HG02571 (cell line): ENCODE measurements around the gene RPF1.
"Not testable (repeated sequence)": the region's sequence is repeated elsewhere in the genome, so short reads cannot be mapped to it uniquely, and the experiment has no call there.

ENCODE experiments used
- ATAC-seq: cut with Tn5 transposase; IDR thresholded peaks from one replicate; pipeline ENCODE4 v1.9.1; 2021; ENCODE audit warnings: mild to moderate bottlenecking, moderate library complexity; ENCODE audit not compliant: unreplicated experiment

Gene RPF1, protein sequence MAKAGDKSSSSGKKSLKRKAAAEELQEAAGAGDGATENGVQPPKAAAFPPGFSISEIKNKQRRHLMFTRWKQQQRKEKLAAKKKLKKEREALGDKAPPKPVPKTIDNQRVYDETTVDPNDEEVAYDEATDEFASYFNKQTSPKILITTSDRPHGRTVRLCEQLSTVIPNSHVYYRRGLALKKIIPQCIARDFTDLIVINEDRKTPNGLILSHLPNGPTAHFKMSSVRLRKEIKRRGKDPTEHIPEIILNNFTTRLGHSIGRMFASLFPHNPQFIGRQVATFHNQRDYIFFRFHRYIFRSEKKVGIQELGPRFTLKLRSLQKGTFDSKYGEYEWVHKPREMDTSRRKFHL

DNA sequence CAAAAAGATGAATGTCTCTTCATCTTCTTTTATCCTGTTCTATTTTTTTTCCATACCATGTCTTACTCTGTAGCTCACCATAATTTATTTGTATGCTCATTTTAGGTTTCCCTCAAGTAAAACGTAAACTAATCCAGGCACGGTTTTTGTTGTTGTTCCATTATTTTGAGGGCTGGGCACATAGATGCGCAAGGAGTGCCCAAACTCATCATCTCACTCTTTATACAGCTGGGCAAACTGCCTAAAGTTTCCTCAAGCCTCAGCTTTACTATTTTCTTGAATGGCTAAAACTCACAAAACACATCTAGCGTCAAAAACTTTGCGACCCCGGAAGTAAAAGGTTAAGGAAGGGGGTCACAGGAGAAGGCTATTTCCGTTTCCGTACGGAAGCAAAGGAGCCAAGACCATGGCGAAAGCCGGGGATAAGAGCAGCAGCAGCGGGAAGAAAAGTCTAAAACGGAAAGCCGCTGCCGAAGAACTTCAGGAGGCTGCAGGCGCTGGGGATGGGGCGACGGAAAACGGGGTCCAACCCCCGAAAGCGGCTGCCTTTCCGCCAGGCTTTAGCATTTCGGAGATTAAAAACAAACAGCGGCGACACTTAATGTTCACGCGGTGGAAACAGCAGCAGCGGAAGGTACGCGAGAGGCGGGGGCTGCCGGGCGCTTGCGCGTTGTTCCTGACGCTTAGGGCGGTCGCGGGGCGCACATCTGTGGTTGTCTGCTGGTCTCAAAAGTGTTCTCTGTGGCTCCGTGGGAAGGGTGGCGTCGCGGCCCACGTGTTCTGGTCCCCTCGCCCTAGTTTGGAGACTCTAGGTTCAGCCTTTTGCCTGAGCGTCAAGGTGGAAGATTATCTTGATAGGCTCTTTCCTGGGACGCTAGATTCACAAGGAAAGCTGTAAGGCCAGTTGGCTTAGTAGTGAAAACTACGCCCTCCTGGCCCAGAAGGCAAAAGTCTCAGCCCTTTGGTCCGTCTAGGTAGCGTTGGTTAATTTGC is at the start of gene RPF1:
Gene RPF1 (plus strand): TSS at position 391 of the 993 bp plus-strand sequence. CDS start 16 bp downstream, at position 407.
- ATAC-seq: peak; percentile 97

- no peak for ATAC-seq
These were observed 48.5 kb upstream of the RPF1 start for GRCh38 chr1:84430546-84430945.

GRCh38 chr1:84433258-84434080 is 45.6 kb upstream of the RPF1 start:
- no peak for ATAC-seq

DNA sequence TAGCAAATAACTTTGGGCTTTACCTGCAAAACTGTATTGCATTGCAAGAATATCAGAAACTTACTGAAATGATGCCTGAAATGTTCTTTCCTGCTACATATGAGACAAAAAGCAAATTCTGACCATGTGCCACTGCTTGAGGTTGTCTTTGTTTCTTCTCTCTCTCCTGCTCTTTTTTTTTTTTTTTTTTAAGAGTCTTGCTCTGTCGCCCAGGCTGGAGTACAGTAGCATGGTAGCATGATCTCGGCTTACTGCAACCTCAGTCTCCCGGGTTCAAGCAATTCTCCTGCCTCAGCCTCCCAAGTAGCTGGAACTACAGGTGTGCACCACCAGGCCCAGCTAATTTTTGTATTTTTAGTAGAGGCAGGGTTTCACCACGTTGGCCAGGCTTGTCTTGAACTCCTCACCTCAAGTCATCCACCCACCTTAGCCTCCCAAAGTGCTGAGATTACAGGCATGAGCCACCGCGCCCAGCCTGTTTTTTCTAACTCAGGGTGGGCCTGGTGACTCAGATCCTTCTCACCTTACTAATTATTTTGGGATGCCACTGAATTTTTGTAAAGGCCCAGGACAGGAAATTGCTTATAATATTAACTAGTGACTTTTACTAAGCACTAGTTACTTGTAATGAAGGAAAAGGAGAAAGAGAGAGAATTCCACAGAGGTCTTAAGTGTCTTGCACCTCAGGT is 44.8 kb upstream of the RPF1 start:
- no peak for ATAC-seq

DNA sequence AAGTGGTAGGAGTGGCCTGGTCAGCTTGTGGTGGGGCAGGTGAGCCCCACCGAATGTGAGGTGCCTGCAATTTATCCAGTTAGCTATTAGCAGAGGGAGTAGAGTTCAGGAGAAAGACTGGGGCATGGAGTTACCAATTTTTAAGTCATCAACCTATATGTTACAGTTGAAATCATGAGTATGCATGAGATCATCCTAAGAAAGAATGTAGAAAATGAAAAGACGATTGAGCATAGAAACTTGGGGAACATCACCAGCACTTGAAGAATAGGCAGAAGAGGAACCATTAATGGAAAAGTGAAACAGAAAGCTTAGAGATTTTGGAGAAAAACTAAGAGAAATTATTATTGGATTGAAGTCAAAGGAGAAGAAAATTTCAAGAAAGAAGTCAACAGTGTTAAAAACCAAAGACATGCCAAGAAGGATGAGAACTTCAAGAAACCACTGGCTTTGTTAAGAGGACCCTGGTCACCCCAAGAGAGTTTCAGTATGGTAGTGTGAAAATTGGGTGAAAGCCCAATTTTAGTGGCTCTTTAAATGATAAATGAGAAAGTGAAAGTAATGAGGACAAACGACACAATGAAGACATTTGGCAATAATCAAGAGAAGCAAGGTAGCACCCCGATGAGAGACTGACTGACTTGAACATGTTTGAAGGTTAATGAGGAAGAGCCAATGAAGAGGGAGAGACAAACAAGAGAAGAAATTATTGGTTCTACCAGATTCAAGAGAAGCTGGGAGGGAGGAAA is 44.1 kb upstream of the RPF1 start:
- ATAC-seq: no peak

DNA sequence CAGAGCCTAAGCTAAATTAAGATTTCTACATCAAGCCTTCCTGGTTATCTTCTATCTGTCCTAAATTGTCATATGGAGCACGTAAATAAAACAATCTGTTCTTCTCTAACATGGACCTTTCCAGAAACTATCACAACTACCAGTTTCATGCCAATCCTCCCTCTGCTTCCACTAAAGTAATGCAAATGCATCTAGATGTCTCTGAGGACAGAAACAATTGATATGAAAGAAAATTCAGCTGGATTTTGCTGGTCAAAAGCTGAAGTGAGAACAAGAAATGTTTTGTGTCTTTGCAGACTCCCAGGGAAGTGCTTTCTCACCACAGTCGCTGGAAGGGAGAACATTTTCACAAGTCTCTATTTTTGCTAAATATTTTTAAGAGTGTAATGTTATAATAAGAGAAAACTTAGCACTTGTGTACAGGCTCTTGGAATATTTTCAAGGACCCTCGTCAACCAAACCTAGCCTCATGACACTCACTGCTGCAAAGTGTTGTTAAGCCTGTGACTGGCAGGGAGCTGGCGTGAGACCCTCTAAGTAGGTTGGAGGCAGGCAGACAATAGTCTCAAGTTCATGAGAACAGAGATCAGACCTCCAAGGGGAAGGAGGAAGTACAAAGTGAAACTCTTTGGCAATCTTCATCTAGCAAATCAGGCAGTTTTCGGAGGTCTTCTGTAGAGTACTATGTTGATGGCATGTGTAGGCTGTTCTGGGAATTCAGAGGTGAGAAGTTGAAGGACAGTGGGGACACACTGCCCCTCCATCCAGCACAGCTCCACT is 42.0 kb upstream of the RPF1 start:
- ATAC-seq: no peak

GRCh38 chr1:84442256-84442655 is 36.8 kb upstream of the RPF1 start:
- ATAC-seq: peak; percentile 94

- not testable (repeated sequence) for ATAC-seq
These were observed 36.1 kb upstream of the RPF1 start for GRCh38 chr1:84442747-84443646.

GRCh38 chr1:84448704-84449103 is 30.4 kb upstream of the RPF1 start:
- not testable (repeated sequence) for ATAC-seq

- ATAC-seq: no peak
These were observed 28.2 kb upstream of the RPF1 start for GRCh38 chr1:84450910-84451309.

GRCh38 chr1:84452436-84452835 is 26.6 kb upstream of the RPF1 start:
- ATAC-seq: no peak

GRCh38 chr1:84462118-84462517 is 16.9 kb upstream of the RPF1 start:
- ATAC-seq: no peak

DNA sequence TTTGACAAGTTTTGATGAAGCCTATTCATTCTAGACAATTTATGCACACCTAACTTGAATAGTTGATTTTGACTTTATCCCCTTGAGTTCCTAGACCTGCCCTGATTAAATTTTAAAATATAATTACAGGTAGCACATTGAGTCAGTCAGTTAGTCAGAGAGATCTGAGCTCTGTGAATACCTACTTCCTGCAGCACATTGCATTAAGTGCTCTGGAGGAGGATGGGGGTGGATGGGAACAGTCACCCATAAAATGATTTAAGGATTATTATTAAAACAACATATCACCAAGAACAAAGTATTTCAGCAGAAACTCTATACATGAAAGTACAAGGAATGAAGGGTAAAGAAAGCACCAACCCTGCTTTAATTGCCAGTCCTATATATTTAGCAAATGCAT is 11.8 kb upstream of the RPF1 start:
- ATAC-seq: no peak

GRCh38 chr1:84476225-84476624 is 2.8 kb upstream of the RPF1 start:
- no peak for ATAC-seq

DNA sequence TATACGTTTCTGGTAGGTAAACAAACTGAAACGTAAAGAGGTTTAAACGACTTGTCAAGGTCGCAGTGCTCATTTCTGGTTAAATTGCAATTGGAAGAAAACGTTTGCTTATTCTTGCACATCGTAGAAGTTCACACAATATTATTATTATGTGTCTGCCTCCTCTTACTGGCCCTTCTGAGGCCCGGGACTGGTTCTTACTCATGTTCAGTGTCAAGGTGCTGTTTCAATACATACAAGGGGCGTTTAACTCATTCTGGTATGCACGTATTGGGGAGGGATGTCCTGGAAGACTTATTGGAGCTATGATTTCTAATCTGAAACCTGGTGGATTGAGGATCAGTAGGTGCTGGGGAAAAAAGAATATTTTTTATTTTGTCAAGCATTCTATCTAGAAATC is 932 bp downstream of the RPF1 start:
- no peak for ATAC-seq

DNA sequence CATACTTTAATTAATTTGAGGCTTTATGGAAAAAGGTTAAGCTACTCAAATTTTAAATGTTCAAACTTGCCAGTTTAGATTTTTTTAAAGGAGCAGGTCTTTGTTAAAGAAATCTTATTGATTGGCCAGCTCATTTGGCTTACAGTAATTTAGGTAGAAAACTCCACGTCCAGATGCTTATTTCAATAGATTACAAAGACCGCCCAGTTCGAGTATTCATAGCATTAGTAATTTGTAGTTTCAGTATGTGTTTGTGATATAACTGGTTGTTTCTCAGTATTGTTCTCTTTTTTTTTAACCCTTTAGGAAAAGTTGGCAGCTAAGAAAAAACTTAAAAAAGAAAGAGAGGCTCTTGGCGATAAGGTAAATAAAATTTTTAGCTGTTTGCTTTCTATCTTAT is 1.6 kb downstream of the RPF1 start:
- ATAC-seq: no peak

GRCh38 chr1:84481317-84481716 is 2.3 kb downstream of the RPF1 start:
- no peak for ATAC-seq

GRCh38 chr1:84488107-84488506 is 9.0 kb downstream of the RPF1 start:
- no peak for ATAC-seq
